A549 (cell line): ENCODE measurements around the gene ASB14.

Experiments used
- CHD2 ChIP-seq: fragments of 150-350 bp; IDR thresholded peaks from 2 replicates; pipeline ENCODE4 v1.6.1; 2014; ENCODE audit warnings: low read length; ENCODE audit not compliant: partially characterized antibody
- CTCF ChIP-seq: fragments of >200 bp; sonication (Bioruptor Twin); formaldehyde crosslinking; IDR thresholded peaks from 3 replicates; pipeline ENCODE4 v1.5.1; 2016
- MAX ChIP-seq: IDR thresholded peaks from 2 replicates; pipeline ENCODE4 v1.6.1; 2012

- no peak for TF ChIP-seq MAX
- TF ChIP-seq CTCF = no peak
- no peak for TF ChIP-seq CHD2
Measured at GRCh38 chr3:57309769-57310360, 17.4 kb upstream of the ASB14 start.
